NCI-H1105 treated with DMSO at 0.1 percent for 48 hours (cell line): ENCODE results near the gene MYO9B.

Source experiments
- DNase-seq: peaks from one replicate; lab custom pipeline; 2025; lab: John Stamatoyannopoulos, UW

MYO9B gene

DNA sequence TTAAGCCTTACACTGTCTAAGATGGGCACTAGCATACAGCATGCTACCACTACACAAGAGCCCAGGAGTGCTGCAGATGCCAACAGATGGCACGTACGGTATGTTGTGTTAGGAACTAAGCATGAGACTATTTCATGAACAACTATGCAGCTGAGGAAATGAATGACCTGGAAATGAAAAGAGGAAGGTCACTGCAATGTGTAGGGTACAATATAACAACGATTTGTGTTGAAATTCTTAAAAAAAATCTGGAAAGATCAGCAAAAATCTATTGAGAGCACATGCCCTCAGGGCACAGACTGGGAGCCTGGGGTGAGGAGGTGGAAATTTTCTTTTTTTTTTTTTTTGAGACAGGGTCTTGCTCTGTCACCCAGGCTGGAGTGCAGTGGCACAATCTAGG is 14.8 kb upstream of the MYO9B start:
- no peak for DNase-seq

DNA sequence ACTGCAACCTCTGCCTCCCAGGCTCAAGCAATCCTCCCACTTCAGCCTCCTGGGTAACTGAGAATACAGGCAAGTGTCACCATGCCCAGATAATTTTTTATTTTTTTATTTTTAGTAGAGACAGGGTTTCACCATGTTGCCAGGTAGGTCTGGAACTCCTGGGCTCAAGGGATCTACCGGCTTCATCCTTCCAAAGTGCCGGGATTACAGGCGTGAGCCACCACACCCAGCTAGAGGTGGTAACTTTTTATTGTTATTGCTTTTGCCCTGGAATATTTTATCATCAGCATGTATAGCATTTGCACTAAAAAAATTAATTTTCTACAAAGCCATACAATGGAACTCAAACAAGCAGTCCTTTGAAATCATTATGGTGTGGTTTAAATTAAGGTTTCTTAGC is 14.4 kb upstream of the MYO9B start:
- no peak for DNase-seq

DNA sequence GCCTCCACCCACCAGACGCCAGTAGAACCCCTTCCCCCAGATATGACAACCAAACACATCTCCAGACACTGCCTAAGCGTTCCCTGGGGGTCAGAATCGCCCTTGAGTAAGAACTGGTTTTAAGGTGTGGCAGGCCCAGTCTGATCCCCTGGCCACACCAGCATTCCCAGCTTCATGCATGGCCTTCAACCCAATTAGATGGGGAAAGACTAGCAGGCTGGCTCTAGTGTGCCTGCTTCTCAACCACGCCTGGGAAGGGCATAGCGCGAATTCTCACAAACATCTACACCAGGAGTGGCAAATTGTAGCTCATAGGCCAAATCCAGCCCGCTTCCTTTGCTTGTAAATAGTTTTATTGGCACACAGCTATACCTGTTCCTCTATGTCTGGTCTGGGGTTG is 13.9 kb upstream of the MYO9B start:
- no peak for DNase-seq

DNA sequence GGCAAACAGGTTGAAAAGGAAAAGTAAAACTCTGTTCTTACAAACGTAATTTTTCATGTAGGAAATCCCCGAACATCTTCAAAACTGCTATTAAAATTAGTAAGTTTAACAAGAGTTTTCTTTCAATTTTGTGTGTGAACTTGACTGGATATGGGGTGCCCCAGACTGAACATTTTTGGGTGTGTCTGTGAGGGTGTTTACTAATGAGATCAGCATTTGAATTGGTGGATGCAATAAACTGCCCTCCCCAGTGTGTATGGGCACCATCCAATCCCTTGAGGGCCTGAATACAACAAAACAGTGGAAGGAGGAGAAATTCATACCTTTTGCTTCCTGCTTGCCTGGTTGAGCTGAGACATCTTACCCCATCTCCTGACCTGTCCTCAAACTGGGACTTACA is 12.1 kb upstream of the MYO9B start:
- DNase-seq, result no peak

DNA sequence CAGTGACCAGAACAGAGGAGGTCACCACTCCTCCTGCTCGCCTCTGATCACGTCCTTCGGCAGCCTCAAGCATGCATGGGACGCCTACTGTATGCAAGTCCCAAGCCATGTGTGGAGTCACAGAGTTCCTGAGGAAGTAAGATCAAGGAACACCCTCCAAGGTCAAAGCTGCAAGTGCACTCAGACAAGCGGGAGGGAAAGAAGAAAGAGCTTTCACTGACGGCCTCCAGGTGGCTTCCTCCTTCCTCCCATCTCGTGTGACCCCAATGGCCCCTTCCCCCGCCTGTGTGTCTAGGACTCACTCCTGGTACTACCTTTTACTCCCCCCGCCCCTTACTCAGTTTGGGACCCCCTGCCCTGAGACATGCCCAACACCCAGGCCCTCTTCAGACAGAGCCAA is 6.4 kb upstream of the MYO9B start:
- no peak for DNase-seq

DNA sequence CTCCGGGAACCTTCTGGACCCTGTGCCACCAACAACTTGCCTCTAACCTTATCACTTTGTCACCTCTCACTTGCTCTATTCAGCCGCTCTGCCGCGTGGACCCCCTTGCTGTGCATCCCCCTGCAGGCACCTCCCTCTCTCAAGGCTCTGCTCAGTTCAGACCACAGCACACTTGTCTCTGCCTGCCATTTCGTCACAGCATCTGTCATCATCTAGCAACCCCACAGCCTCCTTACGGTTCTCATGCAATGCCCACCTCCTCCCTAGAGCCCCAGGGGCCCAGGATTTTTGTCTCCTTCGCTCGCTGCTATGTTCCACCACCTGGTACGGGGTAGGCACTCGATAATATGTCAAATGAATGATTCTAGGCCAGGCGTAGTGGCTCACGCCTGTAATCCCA is 5.2 kb upstream of the MYO9B start:
- no peak for DNase-seq

DNA sequence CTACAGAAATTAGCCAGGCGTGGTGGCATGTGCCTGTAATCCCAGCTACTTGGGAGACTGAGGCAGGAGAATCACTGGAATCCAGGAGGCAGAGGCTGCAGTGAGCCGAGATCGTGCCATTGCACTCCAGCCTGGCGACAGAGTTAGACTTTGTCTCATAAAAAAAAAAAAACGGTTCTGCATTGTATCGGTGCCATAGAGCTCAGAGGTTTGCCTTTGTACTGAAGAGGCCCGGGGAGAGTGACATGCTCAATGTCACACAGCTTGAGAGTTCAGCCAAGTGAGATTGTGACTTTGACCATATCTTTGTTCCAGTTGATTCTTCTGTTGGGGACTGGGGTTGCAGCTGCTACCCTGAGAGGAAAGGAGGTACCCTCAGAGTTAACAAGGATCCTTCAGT is 4.7 kb upstream of the MYO9B start:
- DNase-seq, result no peak

DNA sequence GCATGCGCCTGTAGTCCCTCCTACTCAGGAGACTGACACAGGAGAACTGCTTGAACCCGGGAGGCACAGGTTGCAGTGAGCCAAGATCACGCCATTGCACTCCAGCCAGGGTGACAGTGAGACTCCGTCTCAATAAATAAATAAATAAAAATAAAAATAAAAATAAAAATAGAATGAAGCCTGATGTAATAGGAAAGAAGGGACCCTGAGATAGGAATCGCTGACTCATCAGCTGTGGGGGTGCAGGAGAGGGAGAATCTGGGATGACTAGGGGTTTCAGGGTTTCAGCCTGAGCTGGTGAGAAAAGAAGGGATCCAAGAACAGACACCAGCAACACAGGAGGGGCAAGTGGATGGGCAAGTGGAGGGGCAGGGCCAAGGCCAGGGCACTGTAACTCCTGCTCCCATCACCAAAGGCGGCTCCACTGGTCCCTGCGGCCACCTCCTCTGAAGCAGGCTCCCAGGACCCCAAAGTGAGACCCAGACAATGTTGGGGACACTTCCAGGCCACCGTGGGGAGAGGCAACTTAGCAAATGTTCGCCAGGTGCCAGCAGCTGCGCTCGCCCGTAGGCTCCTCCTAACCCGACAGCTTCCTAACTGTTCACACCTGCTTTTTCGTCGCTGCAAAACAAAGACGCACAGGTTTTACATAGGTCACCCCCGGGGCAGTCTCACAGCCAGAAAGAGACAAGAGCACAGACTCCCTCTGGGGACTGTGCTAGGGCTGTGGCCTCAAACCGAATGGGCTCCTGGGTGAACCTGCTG is 1.5 kb upstream of the MYO9B start:
- peak; percentile 46 for DNase-seq

DNA sequence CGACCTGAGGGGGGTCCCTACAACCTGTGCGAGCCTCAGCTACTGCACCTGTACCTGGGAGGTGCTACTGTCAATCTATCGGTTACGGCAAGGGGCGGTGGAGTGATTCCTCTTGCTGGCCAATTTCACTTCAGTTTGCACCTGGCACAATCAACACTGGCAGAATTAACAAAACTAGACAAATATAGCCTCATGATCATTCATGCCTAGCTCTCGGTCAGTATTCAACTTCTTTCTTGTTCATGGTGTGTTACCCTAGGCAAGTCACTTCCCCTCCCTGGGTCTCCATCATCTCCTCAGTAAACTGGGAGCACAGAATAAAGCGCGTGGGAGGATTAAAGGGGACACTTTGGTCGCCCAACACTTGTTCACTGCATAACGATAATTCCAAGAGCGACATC is 943 bp upstream of the MYO9B start:
- peak; percentile 50 for DNase-seq

DNA sequence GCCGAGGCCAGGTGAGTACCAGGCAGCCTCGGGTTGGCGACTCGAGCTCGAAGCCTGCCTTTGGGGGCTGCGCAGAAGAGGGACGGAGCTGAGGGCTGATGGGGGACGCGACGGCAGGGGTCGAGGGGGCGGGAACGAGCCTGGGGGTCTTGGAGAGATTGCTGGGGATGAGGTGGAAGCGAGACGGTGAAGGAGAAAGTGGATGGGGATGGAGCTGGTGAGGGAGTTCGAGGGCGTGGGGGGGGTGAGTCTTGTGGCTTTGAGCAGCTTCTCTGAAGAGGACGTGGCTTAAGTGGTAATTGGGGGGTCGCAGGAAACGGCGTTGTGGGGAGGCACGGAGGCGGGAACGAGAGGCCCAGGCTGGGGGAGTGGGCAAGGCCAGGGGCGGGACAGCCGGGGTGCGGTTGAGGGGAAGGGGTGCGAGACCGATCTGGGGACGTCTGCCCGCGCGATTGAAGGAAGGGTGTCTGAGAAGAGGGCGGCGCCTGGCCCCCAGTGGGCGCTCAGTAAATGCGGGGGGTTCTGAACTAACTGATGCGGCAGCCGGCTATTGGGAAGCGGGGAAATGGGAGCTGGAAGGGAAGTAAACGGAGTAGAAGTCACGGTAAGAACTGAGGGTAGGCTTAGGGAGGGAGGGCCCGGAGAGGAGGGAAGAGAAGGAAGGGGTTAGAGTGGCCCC is 426 bp downstream of the MYO9B start:
- DNase-seq, result peak; percentile 20

DNA sequence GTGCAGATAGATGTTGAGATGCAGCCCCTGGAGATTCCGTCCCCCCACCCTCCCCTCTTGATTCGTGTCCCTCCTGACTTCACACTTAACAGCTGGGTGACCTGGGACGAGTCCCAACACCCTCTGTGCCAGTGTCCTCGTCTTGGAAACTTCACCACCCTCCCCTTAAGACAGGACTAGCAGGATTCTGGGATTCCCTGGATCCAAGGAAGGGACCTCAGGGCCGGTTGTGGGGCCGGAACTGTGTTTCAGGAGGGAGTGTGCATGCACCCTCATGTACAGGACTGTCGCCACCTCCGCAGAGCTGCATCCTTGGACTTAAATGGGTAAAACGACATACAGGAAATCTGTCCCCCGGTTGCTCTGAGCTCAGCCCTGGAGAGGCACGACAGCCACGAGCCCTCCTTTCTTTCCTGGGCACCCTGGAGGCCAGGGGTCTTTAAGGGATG is 990 bp downstream of the MYO9B start:
- DNase-seq, result no peak

DNA sequence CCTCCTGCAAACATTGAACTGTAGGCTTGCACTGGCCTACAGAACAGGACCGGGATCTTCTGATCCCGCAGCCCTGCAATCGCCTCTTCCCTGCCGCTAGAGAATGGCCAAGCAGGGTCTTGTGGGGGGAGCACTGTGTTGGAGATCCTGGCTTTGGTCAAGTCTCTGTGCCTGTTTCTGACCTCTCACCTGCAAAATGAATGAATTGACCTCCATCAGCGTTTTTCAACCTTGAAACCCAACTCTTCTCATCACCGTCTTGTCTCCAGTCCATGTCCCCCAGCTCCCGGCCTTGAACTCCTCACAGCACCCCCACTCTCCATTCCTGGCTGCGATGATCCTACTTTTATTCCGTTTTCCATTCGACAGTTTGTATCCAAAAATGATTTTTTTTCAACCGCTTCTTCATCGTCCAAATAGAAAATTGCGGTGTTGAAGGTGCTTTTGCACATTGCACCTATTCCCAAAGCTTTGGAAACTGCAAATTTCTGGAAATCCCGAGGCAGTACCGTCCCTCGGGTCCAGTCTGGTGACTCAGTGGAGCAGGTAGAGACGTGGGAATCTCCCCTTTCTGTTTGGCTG is 2.0 kb downstream of the MYO9B start:
- no peak for DNase-seq

DNA sequence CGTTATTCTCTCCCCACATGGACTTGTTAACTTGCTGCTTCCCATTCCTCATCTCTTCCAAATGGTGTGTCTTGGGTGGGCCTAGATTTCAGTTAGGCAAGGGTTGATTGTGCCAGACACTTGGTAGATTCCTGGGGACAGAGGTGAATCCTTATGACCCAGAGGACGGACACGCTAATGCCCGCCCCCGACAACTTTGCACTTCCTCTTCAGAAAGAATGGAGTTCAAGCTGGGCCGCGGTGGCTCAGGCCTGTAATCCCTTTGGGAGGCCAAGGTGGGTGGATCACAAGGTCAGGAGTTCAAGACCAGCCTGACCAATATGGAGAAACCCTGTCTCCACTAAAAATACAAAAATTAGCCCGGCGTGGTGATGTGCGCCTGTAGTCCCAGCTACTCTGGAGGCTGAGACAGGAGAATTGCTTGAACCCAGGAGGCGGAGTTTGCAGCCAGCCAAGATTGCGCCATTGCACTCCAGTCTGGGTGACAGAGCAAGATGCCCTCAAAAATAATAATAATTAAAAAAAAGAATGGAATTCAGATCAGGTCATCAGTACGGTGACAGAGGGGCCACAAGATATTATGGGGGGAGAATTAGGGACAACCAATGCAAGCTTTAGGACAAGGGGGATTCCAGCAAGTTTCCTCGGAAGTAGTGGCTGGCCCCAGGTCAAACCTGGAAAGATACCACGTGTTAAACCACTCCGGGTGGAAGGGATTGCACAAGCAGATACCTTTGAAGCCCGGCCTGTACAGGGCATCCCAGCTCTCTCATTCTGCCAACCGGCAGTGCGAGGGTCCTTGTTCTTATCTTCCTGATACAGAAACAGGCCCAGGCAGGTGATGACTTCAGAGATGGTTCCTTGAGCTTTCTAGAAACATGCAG is 2.7 kb downstream of the MYO9B start:
- no peak for DNase-seq

DNA sequence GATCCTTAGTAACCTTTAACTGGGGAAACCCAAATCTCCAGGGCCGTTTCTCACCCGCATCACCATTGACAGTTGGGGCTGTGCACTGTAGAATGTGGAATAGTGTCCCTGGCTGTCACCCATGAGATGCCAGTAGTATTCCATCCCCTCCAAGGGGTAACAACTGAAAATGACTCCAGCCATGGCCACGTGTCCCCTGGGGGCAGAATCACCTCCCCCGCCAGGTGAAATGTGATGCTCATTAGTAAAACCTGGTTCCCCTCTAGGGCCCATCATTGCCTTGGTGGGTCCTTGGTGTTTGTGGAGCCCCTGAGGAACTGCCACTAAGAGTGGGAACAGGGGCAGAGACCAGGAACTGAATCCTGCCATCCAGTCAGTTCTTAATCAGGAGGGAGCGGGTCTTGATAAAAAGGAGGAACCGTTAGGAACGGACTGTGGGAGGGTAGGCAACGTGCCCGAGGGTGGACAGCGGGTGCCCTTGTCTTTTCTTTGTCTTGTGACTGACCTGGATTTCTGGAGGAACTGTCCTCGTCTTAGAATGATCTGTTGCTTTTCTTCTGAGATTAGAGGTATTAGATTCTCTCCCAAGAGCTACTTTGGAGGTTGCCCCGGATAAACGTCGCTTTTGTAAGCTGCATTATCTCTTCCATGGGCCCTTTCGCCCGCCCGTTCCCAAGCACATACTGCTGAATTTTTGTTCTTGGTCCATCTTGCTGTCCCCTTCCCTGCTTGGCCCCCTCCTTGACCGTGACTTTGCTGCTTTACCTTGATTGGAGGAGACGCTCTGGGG is 3.5 kb downstream of the MYO9B start:
- DNase-seq, result no peak

DNA sequence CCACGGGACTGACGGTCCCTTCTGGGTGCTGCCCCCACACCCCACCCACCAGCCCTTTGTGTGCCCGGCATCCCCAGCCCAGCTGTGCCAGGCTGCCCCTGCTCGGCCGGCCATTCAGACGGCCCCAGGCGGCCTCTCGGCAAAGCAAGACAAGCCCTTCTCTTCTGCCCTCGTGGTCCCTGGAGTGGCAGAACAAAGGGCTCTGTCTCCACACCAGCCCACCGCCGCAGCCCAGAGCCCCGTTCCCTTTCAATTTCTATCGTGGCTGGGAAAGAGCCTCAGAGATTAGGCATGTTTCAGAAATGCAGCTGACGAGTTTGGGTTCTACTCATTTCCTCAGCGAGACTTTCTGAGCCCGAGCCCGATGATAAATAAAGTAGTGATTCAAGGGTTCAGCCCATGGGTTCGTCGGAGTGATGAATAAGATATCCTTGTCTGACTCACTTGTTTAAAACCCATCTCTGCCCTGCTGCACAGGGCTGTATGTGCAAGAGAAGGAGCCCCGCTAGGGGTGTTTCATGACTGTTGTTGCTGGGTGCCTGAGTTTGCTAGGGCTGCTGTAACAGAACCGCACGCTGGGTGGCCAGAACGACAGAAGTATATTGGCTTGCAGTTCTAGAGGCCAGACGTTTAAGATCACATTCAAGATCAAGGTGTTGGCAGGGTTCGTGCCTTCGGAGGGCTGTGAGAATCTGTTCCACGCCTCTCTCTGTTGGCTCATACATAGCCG is 4.3 kb downstream of the MYO9B start:
- no peak for DNase-seq

DNA sequence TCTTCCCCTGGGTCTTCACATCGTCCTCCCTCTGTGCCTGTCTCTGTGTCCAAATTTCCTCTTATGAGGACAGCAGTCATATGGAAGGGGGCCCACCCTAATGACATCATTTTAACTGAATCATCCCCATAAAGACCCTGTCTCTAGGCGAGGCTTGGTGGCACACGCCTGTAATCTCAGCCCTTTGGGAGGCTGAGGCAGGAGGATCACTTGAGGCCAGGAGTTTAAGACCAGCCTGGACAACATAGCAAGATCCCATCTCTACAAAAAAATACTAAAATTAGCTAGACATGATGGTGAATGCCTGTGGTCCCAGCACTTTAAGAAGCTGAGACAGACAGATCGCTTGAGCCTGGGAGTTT is 4.8 kb downstream of the MYO9B start:
- DNase-seq, result no peak

DNA sequence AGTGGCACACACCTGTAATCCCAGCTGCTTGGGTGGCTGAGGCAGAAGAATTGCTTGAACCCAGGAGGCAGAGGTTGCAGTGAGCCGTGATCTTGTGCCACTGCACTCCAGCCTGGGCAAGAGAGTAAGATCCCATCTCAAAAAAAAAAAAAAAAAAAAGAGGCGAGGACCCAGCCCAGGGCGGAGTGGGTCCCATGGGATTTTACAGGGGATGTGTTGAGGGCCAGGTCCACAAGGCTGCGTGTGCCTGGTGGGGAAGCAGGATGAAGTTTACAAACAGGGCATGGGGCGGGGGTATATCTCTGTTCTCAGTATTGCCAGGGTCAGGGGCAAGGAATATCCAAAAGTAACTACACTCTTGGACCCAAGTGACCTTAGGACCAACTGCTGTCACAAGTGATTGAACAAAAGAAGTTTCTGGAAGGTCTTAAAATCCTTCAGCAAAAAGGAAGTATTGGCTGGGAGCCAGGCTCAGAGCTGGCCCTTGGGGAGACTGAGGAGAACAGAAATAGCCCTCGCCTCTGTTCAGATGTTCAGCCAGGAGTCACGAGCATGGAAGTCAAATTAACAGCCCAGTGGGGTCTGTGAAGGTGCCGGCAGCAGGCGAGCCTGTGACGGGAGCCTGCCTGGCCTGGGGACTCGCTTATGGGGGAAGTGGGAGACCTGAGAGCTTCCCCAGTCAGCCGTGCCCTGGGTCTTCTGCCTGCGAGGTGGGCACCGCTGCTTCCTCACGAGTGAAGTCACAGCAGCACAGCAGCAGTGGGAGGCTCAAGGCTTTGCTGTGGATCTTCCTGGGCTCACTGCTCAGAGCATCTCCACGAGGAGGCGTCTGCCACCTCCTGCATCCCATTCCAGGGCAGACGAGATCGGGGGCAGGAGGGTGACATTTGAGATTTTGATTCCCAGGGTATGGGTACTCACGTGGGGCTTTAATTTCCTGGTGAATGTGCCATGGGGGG is 6.4 kb downstream of the MYO9B start:
- DNase-seq, result no peak

DNA sequence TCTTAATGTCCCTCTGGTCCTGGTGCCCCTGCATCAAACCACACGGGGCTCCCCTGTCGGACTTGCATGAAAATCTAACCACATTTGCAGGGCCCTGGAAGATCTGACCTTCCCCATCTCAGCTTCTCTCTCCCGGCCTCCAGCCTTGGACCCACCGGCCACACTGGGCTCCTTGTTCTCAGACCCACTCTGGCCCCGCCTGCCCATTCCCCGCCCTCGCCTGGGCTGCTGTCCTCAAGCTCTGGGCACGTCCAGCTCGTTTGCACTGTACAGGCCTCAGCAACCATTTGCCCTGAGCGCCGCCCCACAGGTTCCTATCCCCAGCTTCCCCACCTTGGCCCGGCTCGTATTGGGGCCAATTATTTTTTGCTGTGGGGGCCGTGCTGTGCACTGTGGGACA is 10.5 kb downstream of the MYO9B start:
- no peak for DNase-seq

DNA sequence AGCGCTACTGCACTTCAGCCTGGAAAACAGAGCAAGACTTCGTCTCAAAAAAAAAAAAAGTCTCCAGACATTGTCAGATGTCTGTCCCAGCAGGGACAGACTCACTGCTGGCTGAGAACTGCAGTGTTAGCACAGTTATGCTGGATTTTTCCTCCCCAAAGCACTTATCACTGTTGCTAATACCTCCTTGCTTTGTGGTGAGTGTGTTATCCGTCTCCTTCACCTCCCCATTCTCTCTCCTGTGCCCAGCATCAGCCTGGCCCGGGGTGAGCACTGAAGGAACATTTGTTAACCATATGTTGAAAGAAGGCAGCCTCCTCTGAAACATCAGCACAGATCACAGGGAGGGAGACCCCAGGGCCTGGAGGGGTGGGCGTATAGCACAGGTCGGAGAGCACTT is 11.3 kb downstream of the MYO9B start:
- DNase-seq, result no peak

DNA sequence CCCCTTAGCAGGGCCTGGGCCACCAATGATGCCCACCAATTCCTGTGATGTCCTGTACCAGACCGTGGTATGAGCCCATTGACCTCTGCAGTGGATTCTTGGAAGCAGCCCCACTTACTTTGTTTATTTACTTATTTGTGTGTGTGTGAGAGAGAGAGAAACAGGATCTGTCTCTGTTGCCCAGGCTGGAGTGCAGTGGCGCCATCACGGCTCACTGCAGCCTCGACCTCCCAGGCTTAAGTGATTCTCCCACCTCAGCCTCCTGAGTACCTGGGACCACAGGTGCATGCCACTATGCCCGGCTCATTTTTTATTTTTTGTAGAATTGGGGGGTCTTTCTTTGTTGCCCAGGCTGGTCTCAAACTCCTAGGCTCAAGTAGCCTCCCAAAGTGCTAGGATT is 13.0 kb downstream of the MYO9B start:
- DNase-seq, result no peak
